HepG2 (cell line): Measurements from ENCODE around the gene OSBPL2. TPM values are rescaled to one million over a fixed set of nuclear protein-coding genes. Genes with fewer than 3 reads are reported as not detected.
A peak's percentile ranks its signal among the peaks of the same experiment; 100 is the strongest.

Experiments
- ATAC-seq: fragments of 200-7000 bp; cut with Tn5 transposase; 3 replicates; pipeline ENCODE4 v1.9.1; 2020; ENCODE audit warnings: mild to moderate bottlenecking, moderate library complexity
- BruUV-seq: library from RNA; stranded (reverse); fragments of 400-500 nt; replicated peaks from 2 replicates; lab custom pipeline; 2021; lab: Mats Ljungman, UMichigan
- CTCF ChIA-PET: fragments of 300-600 bp; formaldehyde crosslinking; extraction: SDS; loops from one replicate; lab custom pipeline; 2021; ENCODE audit warnings: low total read pairs, inconsistent platforms, low intra/inter-chr PET ratio; lab: Yijun Ruan, JAX
- POLR2A ChIA-PET: fragments of 350-600 bp; sonication (Branson Sonifier 250); formaldehyde crosslinking; loops from one replicate; lab custom pipeline; 2020; ENCODE audit warnings: antibody characterized with exemption, inconsistent platforms; lab: Yijun Ruan, JAX
- DNase-seq: peaks from one replicate; pipeline ENCODE4 v3.0.0-alpha.2; 2015; ENCODE audit warnings: low spot score
- FAIRE-seq: peaks from 3 replicates; lab custom pipeline; 2011; peaks lifted over from hg19 to GRCh38; lab: Jason Lieb, UNC
- H2AFZ ChIP-seq: one replicate; pipeline ENCODE4 v1.6.1; 2011; ENCODE audit warnings: low read length, inconsistent platforms
- H3K27ac ChIP-seq: fragments of 300-600 bp; 3 replicates; pipeline ENCODE4 v1.8.0; 2011; ENCODE audit warnings: mixed run types, mild to moderate bottlenecking, mixed read lengths, low read length, inconsistent platforms; ENCODE audit not compliant: insufficient read depth; ENCODE audit errors: extremely low read length
- H3K27me3 ChIP-seq, 2 experiments: fragments of 200-600 bp in 1 of 2; 2 replicates in 1 of 2; 3 replicates in 1 of 2; pipeline versions ENCODE4 v1.6.0 to v1.8.0; 2011; ENCODE audit warnings: low read length in 2 of 2, mild to moderate bottlenecking in 2 of 2, moderate library complexity in 2 of 2, inconsistent platforms in 1 of 2; ENCODE audit not compliant: insufficient read depth in 2 of 2, control insufficient read depth in 1 of 2
- H3K36me3 ChIP-seq, 2 experiments: fragments of 200-600 bp in 1 of 2; replicated peaks in 1 of 2; 2 replicates in 1 of 2; 3 replicates in 1 of 2; pipeline versions ENCODE4 v1.5.1 to v1.8.0; 2011; ENCODE audit warnings: low read length in 2 of 2, inconsistent platforms in 1 of 2; ENCODE audit not compliant: insufficient read depth in 2 of 2, control insufficient read depth in 1 of 2
- H3K4me1 ChIP-seq: 2 replicates; pipeline ENCODE4 v1.5.1; 2012; ENCODE audit warnings: low read length, inconsistent platforms; ENCODE audit not compliant: insufficient read depth
- H3K4me2 ChIP-seq: 2 replicates; pipeline ENCODE4 v1.6.0; 2011; ENCODE audit warnings: low read depth, low read length, inconsistent platforms
- H3K4me3 ChIP-seq, 3 experiments: fragments of 200-600 bp in 1 of 3; sonication (generic), shearing (Covaris generic) in 1 of 3; replicated peaks in 1 of 3; 2 replicates each; pipeline ENCODE4 v1.5.1; 2011 to 2016; ENCODE audit warnings: low read length in 3 of 3, inconsistent platforms in 2 of 3, low read depth in 2 of 3, mild to moderate bottlenecking in 2 of 3, control low read depth in 1 of 3, mixed read lengths in 1 of 3; ENCODE audit not compliant: insufficient read depth in 1 of 3
- H3K79me2 ChIP-seq: one replicate; pipeline ENCODE4 v1.6.1; 2011; ENCODE audit warnings: low read length, inconsistent platforms; ENCODE audit not compliant: insufficient read depth
- H3K9ac ChIP-seq: 2 replicates; pipeline ENCODE4 v1.6.0; 2011; ENCODE audit warnings: mild to moderate bottlenecking, low read depth, low read length, inconsistent platforms; ENCODE audit not compliant: insufficient read depth
- H3K9me3 ChIP-seq: 2 replicates; pipeline ENCODE4 v1.5.1; 2012; ENCODE audit warnings: mild to moderate bottlenecking, low read length
- H4K20me1 ChIP-seq: 2 replicates; pipeline ENCODE4 v1.6.0; 2011; ENCODE audit warnings: inconsistent platforms, mild to moderate bottlenecking, low read length, moderate library complexity; ENCODE audit not compliant: insufficient read depth
- ATF4 ChIP-seq, 2 experiments: fragments of 450-650 bp in 1 of 2; sonication (generic) in 1 of 2; formaldehyde crosslinking; IDR thresholded peaks; 2 replicates each; pipeline versions ENCODE4 v1.5.0 to v1.8.0; 2020 to 2022; ENCODE audit warnings: mild to moderate bottlenecking in 1 of 2, missing genetic modification reagents in 1 of 2
- MTA1 ChIP-seq: sonication (generic); formaldehyde crosslinking; IDR thresholded peaks from 2 replicates; pipeline ENCODE4 v1.4.0; 2020; ENCODE audit warnings: missing genetic modification reagents, mild to moderate bottlenecking, borderline replicate concordance
- MXI1 ChIP-seq: IDR thresholded peaks from 3 replicates; pipeline ENCODE4 v1.6.1; 2012; ENCODE audit warnings: low read depth, low read length, inconsistent platforms, borderline replicate concordance
- PCBP1 ChIP-seq: fragments of 200-400 bp; formaldehyde crosslinking; IDR thresholded peaks from 2 replicates; pipeline ENCODE4 v1.6.1; 2017; ENCODE audit warnings: mild to moderate bottlenecking, low read depth, low read length, borderline replicate concordance
- RBFOX2 ChIP-seq: fragments of 200-400 bp; formaldehyde crosslinking; IDR thresholded peaks from 2 replicates; pipeline ENCODE4 v1.6.1; 2017; ENCODE audit warnings: low read depth, mild to moderate bottlenecking, low read length
- RFX1 ChIP-seq: fragments of 450-650 bp; IDR thresholded peaks from 2 replicates; pipeline ENCODE4 v1.6.1; 2017
- TRIM24 ChIP-seq: sonication (generic); formaldehyde crosslinking; IDR thresholded peaks from 2 replicates; pipeline ENCODE4 v1.8.0; 2022; ENCODE audit warnings: mild to moderate bottlenecking, missing genetic modification reagents
- ZBTB38 ChIP-seq: sonication (generic); formaldehyde crosslinking; IDR thresholded peaks from 2 replicates; pipeline ENCODE4 v1.5.1; 2020; ENCODE audit warnings: mild to moderate bottlenecking, missing genetic modification reagents
- ZKSCAN8 ChIP-seq: IDR thresholded peaks from 2 replicates; pipeline ENCODE4 v1.6.1; 2016; ENCODE audit warnings: borderline replicate concordance, missing genetic modification reagents, missing compliant biosample characterization
- ZMYM2 ChIP-seq: sonication (generic); formaldehyde crosslinking; IDR thresholded peaks from 2 replicates; pipeline ENCODE4 v1.8.0; 2022; ENCODE audit warnings: mild to moderate bottlenecking, missing genetic modification reagents
- ZNF235 ChIP-seq: sonication (generic); formaldehyde crosslinking; IDR thresholded peaks from 2 replicates; pipeline ENCODE4 v1.8.1; 2023; ENCODE audit warnings: mild to moderate bottlenecking, missing genetic modification reagents, borderline replicate concordance
- ZNF350 ChIP-seq: sonication (generic); formaldehyde crosslinking; IDR thresholded peaks from 2 replicates; pipeline ENCODE4 v1.4.0; 2020; ENCODE audit warnings: mild to moderate bottlenecking, low read depth, missing genetic modification reagents, borderline replicate concordance
- ZNF652 ChIP-seq: IDR thresholded peaks from 2 replicates; pipeline ENCODE4 v1.6.1; 2016; ENCODE audit warnings: low read depth, borderline replicate concordance
- ZNF746 ChIP-seq: sonication (generic); formaldehyde crosslinking; IDR thresholded peaks from 2 replicates; pipeline ENCODE4 v1.8.0; 2022; ENCODE audit warnings: mild to moderate bottlenecking, missing genetic modification reagents
- ZZZ3 ChIP-seq: sonication (generic); formaldehyde crosslinking; IDR thresholded peaks from 2 replicates; pipeline ENCODE4 v1.4.0; 2020; ENCODE audit warnings: missing genetic modification reagents, mild to moderate bottlenecking, borderline replicate concordance
- WGBS: methylation state at CpG from one replicate; pipeline ENCODE4 v1.1.6; 2017; ENCODE audit warnings: low lambda C conversion rate; 5-methylcytosine and 5-hydroxymethylcytosine counted together
- in situ Hi-C: cut with HindIII; loops from 2 replicates; pipeline ENCODE4 v1.10.0; 2017; ENCODE audit warnings: low pct_unique_long_range_greater_than_20kb; ENCODE audit not compliant: extremely low pct_ligation_motif_present
- intact Hi-C: fragments of 100-400 bp; cut with micrococcal nuclease; formaldehyde crosslinking; loops from one replicate; pipeline ENCODE4 v1.10.0; 2022; ENCODE audit not compliant: unreplicated experiment
- polyA plus RNA-seq, 8 experiments: library from polyadenylated mRNA; depleted of rRNA in 3 of 8; stranded (reverse) in 7 of 8; unstranded in 1 of 8; fragments of >200 nt; fragmentation: Illumina TruSeq in 4 of 8; extraction: Trizol in 4 of 8; gene quantifications; 2 replicates each; pipeline versions ENCODE4 v1.2.1 to v1.2.3, GENCODE V29; 2011 to 2016; ENCODE audit warnings: low read depth in 4 of 8, missing spikeins in 1 of 8, mixed read lengths in 1 of 8; ENCODE audit not compliant: insufficient read depth in 1 of 8
- total RNA-seq, 5 experiments: library from RNA; depleted of rRNA; stranded (reverse); fragments of >200 nt; fragmentation: Illumina TruSeq; extraction: Trizol; gene quantifications; 2 replicates each; pipeline ENCODE4 v1.2.3, GENCODE V29; 2016; ENCODE audit warnings: low read depth in 1 of 5

OSBPL2 gene
- total and polyA plus RNA-seq, 2 of the 13 experiments (the other 11 are each of a cell fraction or from before 2014, with no cell fraction given) = 18.5 to 37.4 TPM

GRCh38 chr20:62336329-62336728, 98.0 kb downstream of the OSBPL2 start:
- BruUV-seq = no TSS peak
- ChIA-PET POLR2A (no interaction called here), CTCF (no interaction called here)
- peaks cover 60 to 83% of the 10 kb centered on the region in 2 experiments for H3K36me3 ChIP-seq
- no peaks in the 10 kb centered on the region for H3K9me3 ChIP-seq
- no peaks in the 10 kb centered on the region; the same call in 1 of the 2 replicates for H4K20me1 ChIP-seq
- H2AFZ ChIP-seq = no peak overlapping the region
- intact Hi-C loops (no loop called here), in situ Hi-C loops (no loop called here)
- no peak for FAIRE-seq
- DNase-seq = no peak
- no peaks in the 10 kb centered on the region for H3K79me2 ChIP-seq
- no peak overlapping the region for H3K4me3 ChIP-seq
- TF ChIP-seq MTA1 (CRISPR knock-in tag) (0 out of 2 replicates have a peak, but pooled peaks have one; percentile 9), RFX1 (peak; percentile 70), MXI1 (0 out of 3 replicates have a peak, but pooled peaks have one; percentile 17), ATF4 (CRISPR knock-in tag; IDR thresholded peaks at IDR 0.05) (no peak)
- H3K9ac ChIP-seq = no peak overlapping the region
- 98% methylated on average over 9 of the region's 11 CpGs for WGBS
- H3K4me2 ChIP-seq = no peak overlapping the region
- no peaks in the 10 kb centered on the region for H3K27me3 ChIP-seq
- H3K27ac ChIP-seq = no peak overlapping the region
- no peak for ATAC-seq
- H3K4me1 ChIP-seq = peaks cover 9% of the 10 kb centered on the region; the same call in 1 of the 2 replicates

GRCh38 chr20:62336775-62337557, 98.6 kb downstream of the OSBPL2 start:
- DNase-seq (no peak), FAIRE-seq (no peak), ATAC-seq (no peak)
- no peak overlapping the region for H3K4me3 ChIP-seq
- in situ Hi-C loops (no loop called here), intact Hi-C loops (no loop called here)
- CTCF ChIA-PET = no interaction called here
- H3K27me3 ChIP-seq = no peaks in the 10 kb centered on the region
- peaks cover 9% of the 10 kb centered on the region; the same call in 1 of the 2 replicates for H3K4me1 ChIP-seq
- no peak overlapping the region for H3K4me2 ChIP-seq
- peaks cover 56 to 78% of the 10 kb centered on the region in 2 experiments for H3K36me3 ChIP-seq
- POLR2A ChIA-PET = no interaction called here
- no peaks in the 10 kb centered on the region for H3K9me3 ChIP-seq
- H2AFZ ChIP-seq = no peak overlapping the region
- WGBS = 96% methylated on average over 53 of the region's 53 CpGs
- H3K79me2 ChIP-seq = no peaks in the 10 kb centered on the region
- no TSS peak for BruUV-seq
- no peak overlapping the region for H3K27ac ChIP-seq
- no peaks in the 10 kb centered on the region; the same call in 1 of the 2 replicates for H4K20me1 ChIP-seq
- no peak overlapping the region for H3K9ac ChIP-seq
- TF ChIP-seq ZNF746 (no peak), ZKSCAN8 (no peak), PCBP1 (0 out of 2 replicates have a peak, but pooled peaks have one; percentile 27), MTA1 (CRISPR knock-in tag) (0 out of 2 replicates have a peak, but pooled peaks have one; percentile 27), ZNF652 (CRISPR knock-in tag) (no peak), ZNF350 (CRISPR knock-in tag) (no peak), ZMYM2 (CRISPR knock-in tag) (no peak), ZZZ3 (CRISPR knock-in tag) (0 out of 2 replicates have a peak, but pooled peaks have one; percentile 12), TRIM24 (CRISPR knock-in tag) (0 out of 2 replicates have a peak, but pooled peaks have one; percentile 16), ZNF235 (CRISPR knock-in tag) (0 out of 2 replicates have a peak, but pooled peaks have one; percentile 7), RBFOX2 (0 out of 2 replicates have a peak, but pooled peaks have one; percentile 45), ZBTB38 (CRISPR knock-in tag) (0 out of 2 replicates have a peak, but pooled peaks have one; percentile 14)
